ENCODE data around the gene ITGA11. TPM values are rescaled to one million over a fixed set of nuclear protein-coding genes. Genes with fewer than 3 reads are reported as not detected.

ITGA11 gene
- total and polyA plus RNA-seq, 8 donors = 0.19 to 4.1 (median 0.66) TPM

GRCh38 chr15:68442903-68443302 lies 10.9 kb upstream of the ITGA11 start:
- ATAC-seq (no peak), FAIRE-seq (no peak), DNase-seq (no peak)
- TF ChIP-seq, protein P1, sequence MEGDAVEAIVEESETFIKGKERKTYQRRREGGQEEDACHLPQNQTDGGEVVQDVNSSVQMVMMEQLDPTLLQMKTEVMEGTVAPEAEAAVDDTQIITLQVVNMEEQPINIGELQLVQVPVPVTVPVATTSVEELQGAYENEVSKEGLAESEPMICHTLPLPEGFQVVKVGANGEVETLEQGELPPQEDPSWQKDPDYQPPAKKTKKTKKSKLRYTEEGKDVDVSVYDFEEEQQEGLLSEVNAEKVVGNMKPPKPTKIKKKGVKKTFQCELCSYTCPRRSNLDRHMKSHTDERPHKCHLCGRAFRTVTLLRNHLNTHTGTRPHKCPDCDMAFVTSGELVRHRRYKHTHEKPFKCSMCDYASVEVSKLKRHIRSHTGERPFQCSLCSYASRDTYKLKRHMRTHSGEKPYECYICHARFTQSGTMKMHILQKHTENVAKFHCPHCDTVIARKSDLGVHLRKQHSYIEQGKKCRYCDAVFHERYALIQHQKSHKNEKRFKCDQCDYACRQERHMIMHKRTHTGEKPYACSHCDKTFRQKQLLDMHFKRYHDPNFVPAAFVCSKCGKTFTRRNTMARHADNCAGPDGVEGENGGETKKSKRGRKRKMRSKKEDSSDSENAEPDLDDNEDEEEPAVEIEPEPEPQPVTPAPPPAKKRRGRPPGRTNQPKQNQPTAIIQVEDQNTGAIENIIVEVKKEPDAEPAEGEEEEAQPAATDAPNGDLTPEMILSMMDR (IDR thresholded peaks at IDR 0.05) = no peak
- H3K4me3 ChIP-seq = no peak overlapping the region
- intact Hi-C loops (cut with DNase I) = no loop called here
- 87 to 92% methylated on average over 2 of the region's 2 CpGs for whole genome bisulfite sequencing, 2 donors
- H3K36me3 ChIP-seq = no peaks in the 10 kb centered on the region
- no peak overlapping the region for H3K27ac ChIP-seq
- H3K27me3 ChIP-seq = no peaks in the 10 kb centered on the region
- no peaks in the 10 kb centered on the region for H3K4me1 ChIP-seq
- H3K9me3 ChIP-seq = no peaks in the 10 kb centered on the region

GRCh38 chr15:68442041-68442440 lies 10.1 kb upstream of the ITGA11 start:
- ATAC-seq = no peak
- Histone ChIP-seq H3K36me3 (no peaks in the 10 kb centered on the region), H3K9me3 (no peaks in the 10 kb centered on the region), H3K4me1 (no peaks in the 10 kb centered on the region), H3K27me3 (no peaks in the 10 kb centered on the region), H3K4me3 (no peak overlapping the region), H3K27ac (no peak overlapping the region)
- FAIRE-seq = no peak
- intact Hi-C loops (cut with DNase I) = no loop called here
- no peak for DNase-seq
- TF ChIP-seq, protein P1 (IDR thresholded peaks at IDR 0.05) = no peak
- 71 to 79% methylated on average over 4 of the region's 4 CpGs for WGBS, 2 donors

- Histone ChIP-seq H3K27ac (no peak overlapping the region), H3K27me3 (no peaks in the 10 kb centered on the region), H3K4me3 (no peak overlapping the region), H3K4me1 (no peaks in the 10 kb centered on the region), H3K36me3 (no peaks in the 10 kb centered on the region), H3K9me3 (no peaks in the 10 kb centered on the region)
- intact Hi-C loops (cut with DNase I) = no loop called here
- no peak for DNase-seq
- no peak for FAIRE-seq
- 62 to 63% methylated on average over 3 of the region's 3 CpGs for WGBS, 2 donors
- TF ChIP-seq, protein P1 (IDR thresholded peaks at IDR 0.05) = no peak
- peak in 2 of 4 donors; percentile 16 to 17 for ATAC-seq
Measured at GRCh38 chr15:68441045-68441743, 9.2 kb upstream of the ITGA11 start.

GRCh38 chr15:68440136-68440535 lies 8.2 kb upstream of the ITGA11 start:
- no peak for FAIRE-seq

GRCh38 chr15:68439506-68439905 lies 7.5 kb upstream of the ITGA11 start:
- TF ChIP-seq, protein P1 (IDR thresholded peaks at IDR 0.05) = no peak
- no peaks in the 10 kb centered on the region for H3K36me3 ChIP-seq
- FAIRE-seq = no peak
- 72 to 77% methylated on average over 5 of the region's 5 CpGs for WGBS, 2 donors
- intact Hi-C loops (cut with DNase I) = no loop called here
- no peak overlapping the region for H3K4me3 ChIP-seq
- peaks cover 0 to 2% (median 0%) of the 10 kb centered on the region in 4 donors for H3K27me3 ChIP-seq
- no peak for DNase-seq
- H3K4me1 ChIP-seq = no peaks in the 10 kb centered on the region
- ATAC-seq = no peak
- H3K9me3 ChIP-seq = no peaks in the 10 kb centered on the region
- no peak overlapping the region for H3K27ac ChIP-seq

More at GRCh38 chr15:68440136-68440535, 8.2 kb upstream of the ITGA11 start:
- Histone ChIP-seq H3K4me1 (no peaks in the 10 kb centered on the region), H3K27me3 (no peaks in the 10 kb centered on the region), H3K4me3 (no peak overlapping the region), H3K36me3 (no peaks in the 10 kb centered on the region), H3K27ac (no peak overlapping the region), H3K9me3 (no peaks in the 10 kb centered on the region)
- ATAC-seq (no peak), DNase-seq (no peak)
- intact Hi-C loops (cut with DNase I) = no loop called here
- TF ChIP-seq, protein P1 (IDR thresholded peaks at IDR 0.05) = no peak
- 89 to 90% methylated on average over 1 of the region's 1 CpG for WGBS, 2 donors
